ENCODE results near the gene ERBB4. TPM values are rescaled to one million over a fixed set of nuclear protein-coding genes. Genes with fewer than 3 reads are reported as not detected.

ERBB4 gene
- total and polyA plus RNA-seq, 2 of the 8 experiments (the other 6 are each of a cell fraction or from before 2014, with no cell fraction given), result 0.34 to 1.3 TPM

GRCh38 chr2:211829725-211830124 lies 708.9 kb downstream of the ERBB4 start:
- Histone ChIP-seq H3K56ac (replicated peaks; ENCODE audit: insufficient read length, low read depth, low read length) (no peak overlapping the region), H4K5ac (ENCODE audit: insufficient read length, low read depth, low read length) (no peak overlapping the region), H3K36me3 (ENCODE audit: control insufficient read depth in 2 of 4, insufficient read depth in 4 of 4, low read length in 3 of 4) (no peaks in the 10 kb centered on the region), H2BK12ac (ENCODE audit: low read depth, low read length) (no peak overlapping the region), H3K23ac (ENCODE audit: insufficient read length) (no peak overlapping the region), H2BK20ac (ENCODE audit: low read length) (no peak overlapping the region), H3K23me2 (ENCODE audit: low read depth, low read length) (no peaks in the 10 kb centered on the region), H2BK15ac (ENCODE audit: low read length) (no peak overlapping the region), H2AFZ (ENCODE audit: low read length) (no peak overlapping the region), H4K20me1 (replicated peaks in 1 of 2; ENCODE audit: control insufficient read depth in 1 of 2, insufficient read depth in 2 of 2, low read length in 2 of 2) (no peaks in the 10 kb centered on the region), H3K27ac (ENCODE audit: low read depth, low read length) (no peak overlapping the region), H2AK5ac (ENCODE audit: low read depth, low read length) (no peak overlapping the region), H2BK5ac (ENCODE audit: low read depth, low read length) (no peak overlapping the region), H3K4ac (replicated peaks; ENCODE audit: insufficient read length, low read depth, low read length) (no peak overlapping the region), H4K91ac (replicated peaks; ENCODE audit: insufficient read length, low read length) (no peak overlapping the region), H4K8ac (ENCODE audit: extremely low read depth, insufficient read depth, low read length) (no peak overlapping the region), H3K79me1 (ENCODE audit: low read depth, low read length) (no peaks in the 10 kb centered on the region), H3K14ac (ENCODE audit: insufficient read length) (no peak overlapping the region), H3K4me2 (ENCODE audit: insufficient read depth in 1 of 2, low read depth in 2 of 2, low read length in 2 of 2) (no peak overlapping the region), H3K79me2 (ENCODE audit: control insufficient read depth in 1 of 2, insufficient read depth in 2 of 2, low read length in 2 of 2) (no peaks in the 10 kb centered on the region), H3K4me3 (ENCODE audit: extremely low read depth in 1 of 4, insufficient read depth in 2 of 4, low read depth in 3 of 4, low read length in 4 of 4) (no peak overlapping the region), H3K9me3 (ENCODE audit: insufficient read depth in 2 of 2, low read depth in 1 of 2, low read length in 1 of 2) (no peaks in the 10 kb centered on the region), H2BK120ac (replicated peaks; ENCODE audit: low read depth, low read length) (no peak overlapping the region), H3K18ac (ENCODE audit: extremely low read depth, low read length) (no peak overlapping the region), H3K9ac (replicated peaks in 1 of 4; ENCODE audit: extremely low read depth in 1 of 4, low read depth in 3 of 4, low read length in 3 of 4) (no peak overlapping the region), H3K27me3 (replicated peaks in 1 of 4; ENCODE audit: control insufficient read depth in 3 of 4, extremely low read depth in 1 of 4, insufficient read depth in 3 of 4, low read length in 3 of 4) (no peaks in the 10 kb centered on the region), H3K4me1 (replicated peaks in 1 of 4; ENCODE audit: control insufficient read depth in 3 of 4, insufficient read depth in 4 of 4, low read length in 3 of 4) (no peaks in the 10 kb centered on the region)
- FAIRE-seq (no peak), DNase-seq (ENCODE audit: low read depth in 1 of 2, low spot score in 2 of 2) (no peak)
- CTCF ChIA-PET (ENCODE audit: partially characterized antibody), result no interaction called here
- POLR2A ChIA-PET (ENCODE audit: partially characterized antibody), result no interaction called here
- 93% methylated on average over 3 of the region's 3 CpGs; no CpG with 5 or more reads in 1 of the 2 experiments for WGBS, 2 experiments (ENCODE audit: extremely low coverage in 1 of 2, insufficient coverage in 1 of 2, insufficient read length in 1 of 2, insufficient replicate concordance in 2 of 2, low coverage in 1 of 2, low lambda C conversion rate in 2 of 2, missing lambda C conversion rate in 1 of 2)
- TF ChIP-seq KDM1A (IDR thresholded peaks at IDR 0.05; ENCODE audit: borderline replicate concordance, low read length) (no peak), EGR1 (IDR thresholded peaks at IDR 0.05; ENCODE audit: borderline replicate concordance, low read depth, low read length) (no peak), TEAD4 (IDR thresholded peaks at IDR 0.05; ENCODE audit: low read depth, low read length) (no peak), PHF8 (conservative IDR thresholded peaks at IDR 0.05; ENCODE audit: low read depth, low read length) (no peak), CREB1 (IDR thresholded peaks at IDR 0.05) (no peak)
